Measurements from ENCODE around the gene CHIA.

The CHIA gene

GRCh38 chr1:111256988-111257658, 33.5 kb upstream of the CHIA start:
- Histone ChIP-seq H3K27me3 (ENCODE audit: insufficient read depth, low read depth) (no peaks in the 10 kb centered on the region), H2AFZ (ENCODE audit: low read depth) (no peak overlapping the region)

GRCh38 chr1:111267801-111268508, 22.7 kb upstream of the CHIA start:
- H3K4me2 ChIP-seq: no peak overlapping the region

More at GRCh38 chr1:111256988-111257658, 33.5 kb upstream of the CHIA start:
- no peaks in the 10 kb centered on the region for H3K79me2 ChIP-seq (ENCODE audit: insufficient read depth, low read depth)
- no peaks in the 10 kb centered on the region for H3K36me3 ChIP-seq (ENCODE audit: insufficient read depth)
- no peaks in the 10 kb centered on the region for H4K20me1 ChIP-seq (ENCODE audit: insufficient read depth)
- no peak overlapping the region for H3K4me2 ChIP-seq
- H3K4me1 ChIP-seq (ENCODE audit: low read depth, poor library complexity, severe bottlenecking): no peaks in the 10 kb centered on the region
- H3K4me3 ChIP-seq (IDR thresholded peaks at IDR 0.05; ENCODE audit: insufficient read depth, low read depth, low read length): no peak overlapping the region
- no peak overlapping the region for H3K27ac ChIP-seq
- no peak overlapping the region for H3K9ac ChIP-seq
- TF ChIP-seq, protein P1, sequence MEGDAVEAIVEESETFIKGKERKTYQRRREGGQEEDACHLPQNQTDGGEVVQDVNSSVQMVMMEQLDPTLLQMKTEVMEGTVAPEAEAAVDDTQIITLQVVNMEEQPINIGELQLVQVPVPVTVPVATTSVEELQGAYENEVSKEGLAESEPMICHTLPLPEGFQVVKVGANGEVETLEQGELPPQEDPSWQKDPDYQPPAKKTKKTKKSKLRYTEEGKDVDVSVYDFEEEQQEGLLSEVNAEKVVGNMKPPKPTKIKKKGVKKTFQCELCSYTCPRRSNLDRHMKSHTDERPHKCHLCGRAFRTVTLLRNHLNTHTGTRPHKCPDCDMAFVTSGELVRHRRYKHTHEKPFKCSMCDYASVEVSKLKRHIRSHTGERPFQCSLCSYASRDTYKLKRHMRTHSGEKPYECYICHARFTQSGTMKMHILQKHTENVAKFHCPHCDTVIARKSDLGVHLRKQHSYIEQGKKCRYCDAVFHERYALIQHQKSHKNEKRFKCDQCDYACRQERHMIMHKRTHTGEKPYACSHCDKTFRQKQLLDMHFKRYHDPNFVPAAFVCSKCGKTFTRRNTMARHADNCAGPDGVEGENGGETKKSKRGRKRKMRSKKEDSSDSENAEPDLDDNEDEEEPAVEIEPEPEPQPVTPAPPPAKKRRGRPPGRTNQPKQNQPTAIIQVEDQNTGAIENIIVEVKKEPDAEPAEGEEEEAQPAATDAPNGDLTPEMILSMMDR (conservative IDR thresholded peaks at IDR 0.05; ENCODE audit: low read depth, low read length): no peak

DNA sequence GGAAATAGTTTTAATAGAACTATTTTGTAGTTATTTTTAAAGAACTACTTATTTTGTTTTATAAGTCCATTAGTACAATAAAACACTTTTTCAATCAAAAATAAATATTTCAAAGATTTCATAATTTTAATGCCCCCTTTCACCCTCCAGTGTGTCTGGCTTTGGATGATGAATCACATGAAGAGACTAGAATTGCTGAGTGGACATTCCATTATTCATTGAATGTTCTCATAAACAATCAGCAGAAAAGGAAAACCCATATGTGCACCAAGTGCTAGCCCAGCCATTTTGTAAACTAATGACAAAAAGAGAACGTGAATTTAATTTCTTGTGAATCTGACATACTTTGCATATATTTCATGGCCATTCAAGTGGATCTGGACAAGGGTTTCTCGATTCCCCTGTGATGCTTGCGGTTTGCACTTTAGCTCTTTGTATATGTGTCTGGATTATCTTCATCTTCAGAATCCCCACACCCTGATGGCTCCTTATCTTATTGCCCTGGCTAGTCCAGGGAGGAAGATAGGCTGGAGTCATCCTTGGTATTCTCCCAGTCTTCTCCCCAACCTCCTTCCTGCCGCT, 20.7 kb upstream of the CHIA start:
- Histone ChIP-seq H4K20me1 (ENCODE audit: insufficient read depth) (no peaks in the 10 kb centered on the region), H3K79me2 (ENCODE audit: insufficient read depth, low read depth) (no peaks in the 10 kb centered on the region), H3K36me3 (ENCODE audit: insufficient read depth) (no peaks in the 10 kb centered on the region), H3K27ac (no peak overlapping the region), H3K4me3 (IDR thresholded peaks at IDR 0.05; ENCODE audit: insufficient read depth, low read depth, low read length) (no peak overlapping the region), H2AFZ (ENCODE audit: low read depth) (no peak overlapping the region), H3K4me2 (no peak overlapping the region), H3K9ac (no peak overlapping the region), H3K27me3 (ENCODE audit: insufficient read depth, low read depth) (no peaks in the 10 kb centered on the region), H3K4me1 (ENCODE audit: low read depth, poor library complexity, severe bottlenecking) (no peaks in the 10 kb centered on the region)
- TF ChIP-seq, protein P1 (conservative IDR thresholded peaks at IDR 0.05; ENCODE audit: low read depth, low read length): no peak

More at GRCh38 chr1:111267801-111268508, 22.7 kb upstream of the CHIA start:
- TF ChIP-seq, protein P1 (conservative IDR thresholded peaks at IDR 0.05; ENCODE audit: low read depth, low read length): no peak
- no peaks in the 10 kb centered on the region for H4K20me1 ChIP-seq (ENCODE audit: insufficient read depth)
- no peaks in the 10 kb centered on the region for H3K4me1 ChIP-seq (ENCODE audit: low read depth, poor library complexity, severe bottlenecking)
- H3K4me3 ChIP-seq (IDR thresholded peaks at IDR 0.05; ENCODE audit: insufficient read depth, low read depth, low read length): no peak overlapping the region
- H3K27me3 ChIP-seq (ENCODE audit: insufficient read depth, low read depth): no peaks in the 10 kb centered on the region
- no peaks in the 10 kb centered on the region for H3K79me2 ChIP-seq (ENCODE audit: insufficient read depth, low read depth)
- H2AFZ ChIP-seq (ENCODE audit: low read depth): no peak overlapping the region
- no peak overlapping the region for H3K9ac ChIP-seq
- H3K36me3 ChIP-seq (ENCODE audit: insufficient read depth): no peaks in the 10 kb centered on the region
- no peak overlapping the region for H3K27ac ChIP-seq

DNA sequence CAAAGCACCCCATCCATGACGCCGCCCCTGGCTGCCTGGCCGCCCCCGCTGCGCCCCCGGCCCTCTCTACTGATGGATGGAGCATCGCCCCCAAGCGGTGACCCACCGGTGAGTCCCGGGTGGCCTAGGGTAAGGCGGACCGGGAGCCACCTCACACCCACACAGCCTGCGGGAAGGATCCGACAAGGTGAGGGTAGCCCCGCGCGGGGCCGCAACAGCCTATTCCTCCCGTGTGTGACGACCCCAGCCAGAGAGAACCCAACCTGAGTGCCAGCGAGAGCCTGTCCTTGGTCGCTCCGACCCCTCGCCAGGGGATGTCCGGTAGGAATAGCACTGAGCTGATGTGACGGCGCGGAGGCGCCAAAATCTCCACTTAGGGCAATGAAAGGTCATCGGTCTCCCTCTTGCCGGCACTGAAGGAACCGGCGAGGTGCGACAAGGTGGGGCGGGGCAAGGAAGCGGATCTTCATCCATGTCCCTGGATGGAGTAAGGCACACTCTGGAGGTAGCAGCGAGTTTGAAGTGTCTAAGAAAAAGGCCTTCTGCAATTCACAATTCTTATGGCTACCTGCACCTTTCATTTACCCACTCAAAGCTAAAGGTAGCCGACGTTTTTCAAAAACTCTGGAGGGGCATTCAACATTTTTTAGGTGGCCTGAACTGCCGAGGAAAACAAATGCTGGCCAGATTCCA, 19.7 kb upstream of the CHIA start:
- Histone ChIP-seq H3K79me2 (ENCODE audit: insufficient read depth, low read depth) (no peaks in the 10 kb centered on the region), H2AFZ (ENCODE audit: low read depth) (no peak overlapping the region), H3K27me3 (ENCODE audit: insufficient read depth, low read depth) (no peaks in the 10 kb centered on the region), H4K20me1 (ENCODE audit: insufficient read depth) (no peaks in the 10 kb centered on the region), H3K4me2 (no peak overlapping the region), H3K9ac (no peak overlapping the region), H3K4me3 (IDR thresholded peaks at IDR 0.05; ENCODE audit: insufficient read depth, low read depth, low read length) (no peak overlapping the region), H3K27ac (no peak overlapping the region), H3K4me1 (ENCODE audit: low read depth, poor library complexity, severe bottlenecking) (no peaks in the 10 kb centered on the region), H3K36me3 (ENCODE audit: insufficient read depth) (no peaks in the 10 kb centered on the region)
- TF ChIP-seq, protein P1 (conservative IDR thresholded peaks at IDR 0.05; ENCODE audit: low read depth, low read length): no peak
